IMR-90 (cell line): ENCODE data around the gene CAPZA2. TPM values are rescaled to one million over a fixed set of nuclear protein-coding genes. Genes with fewer than 3 reads are reported as not detected.

ENCODE experiments used
- ATAC-seq: fragments of 200-7000 bp; cut with Tn5 transposase; 2 replicates; pipeline ENCODE4 v1.9.1; 2020; ENCODE audit warnings: low read depth, mild to moderate bottlenecking, moderate library complexity
- BruUV-seq: library from RNA; stranded (reverse); fragments of 400-500 nt; replicated peaks from 2 replicates; lab custom pipeline; 2021; lab: Mats Ljungman, UMichigan
- CTCF ChIA-PET: fragments of 300-600 bp; formaldehyde crosslinking; extraction: SDS; loops from one replicate; lab custom pipeline; 2021; ENCODE audit warnings: antibody characterized with exemption; lab: Yijun Ruan, JAX
- POLR2A ChIA-PET: fragments of 300-600 bp; sonication (Branson Sonifier 250); formaldehyde crosslinking; loops from one replicate; lab custom pipeline; 2022; ENCODE audit warnings: antibody characterized with exemption; ENCODE audit not compliant: unreplicated experiment; lab: Charles Lee
- DNase-seq: peaks from one replicate; pipeline ENCODE4 v3.0.0; 2013
- H2AFZ ChIP-seq: replicated peaks from 2 replicates; pipeline ENCODE3; 2013; ENCODE audit warnings: low read length, mild to moderate bottlenecking; ENCODE audit not compliant: poor library complexity
- H2AK5ac ChIP-seq: 2 replicates; pipeline ENCODE4 v1.6.1; 2013; ENCODE audit warnings: low read depth, low read length, inconsistent platforms
- H2AK9ac ChIP-seq: replicated peaks from 2 replicates; pipeline ENCODE3; 2013; ENCODE audit warnings: mild to moderate bottlenecking, low read depth, low read length, moderate library complexity; ENCODE audit not compliant: poor library complexity
- H2BK120ac ChIP-seq: 2 replicates; pipeline ENCODE4 v1.6.1; 2013; ENCODE audit warnings: low read depth, low read length, inconsistent platforms
- H2BK15ac ChIP-seq: 3 replicates; pipeline ENCODE4 v1.6.1; 2013; ENCODE audit warnings: low read depth, low read length, inconsistent platforms
- H2BK20ac ChIP-seq: 2 replicates; pipeline ENCODE4 v1.6.1; 2013; ENCODE audit warnings: low read depth, mild to moderate bottlenecking, inconsistent platforms, low read length, moderate library complexity
- H2BK5ac ChIP-seq: 2 replicates; pipeline ENCODE4 v1.6.1; 2013; ENCODE audit warnings: mild to moderate bottlenecking, low read depth, low read length, inconsistent platforms; ENCODE audit not compliant: poor library complexity, severe bottlenecking
- H3K14ac ChIP-seq: replicated peaks from 2 replicates; pipeline ENCODE4 v1.6.1; 2013; ENCODE audit warnings: low read depth, low read length, inconsistent platforms
- H3K18ac ChIP-seq: 2 replicates; pipeline ENCODE4 v1.6.1; 2013; ENCODE audit warnings: low read depth, low read length, control low read depth
- H3K23ac ChIP-seq: 2 replicates; pipeline ENCODE4 v1.6.1; 2013; ENCODE audit warnings: low read depth, low read length, inconsistent platforms
- H3K27ac ChIP-seq: 2 replicates; pipeline ENCODE4 v1.5.1; 2013; ENCODE audit warnings: mild to moderate bottlenecking, control low read depth, low read length; ENCODE audit not compliant: insufficient read depth
- H3K27me3 ChIP-seq: 2 replicates; pipeline ENCODE4 v1.6.1; 2013; ENCODE audit warnings: low read length; ENCODE audit not compliant: control insufficient read depth, insufficient read depth
- H3K36me3 ChIP-seq: 2 replicates; pipeline ENCODE4 v1.6.1; 2013; ENCODE audit warnings: low read length, mixed read lengths; ENCODE audit not compliant: control insufficient read depth, insufficient read depth
- H3K4ac ChIP-seq: 2 replicates; pipeline ENCODE4 v1.6.1; 2013; ENCODE audit warnings: low read depth, low read length, inconsistent platforms
- H3K4me1 ChIP-seq: 2 replicates; pipeline ENCODE4 v1.6.1; 2013; ENCODE audit warnings: low read length, mixed read lengths; ENCODE audit not compliant: control insufficient read depth, insufficient read depth
- H3K4me2 ChIP-seq: 2 replicates; pipeline ENCODE4 v1.6.1; 2013; ENCODE audit warnings: low read depth, mild to moderate bottlenecking, control low read depth, low read length, moderate library complexity
- H3K4me3 ChIP-seq: 2 replicates; pipeline ENCODE4 v1.5.1; 2013; ENCODE audit warnings: low read depth, mild to moderate bottlenecking, control low read depth, low read length, moderate library complexity; ENCODE audit not compliant: insufficient read depth
- H3K56ac ChIP-seq: 2 replicates; pipeline ENCODE4 v1.6.1; 2013; ENCODE audit warnings: low read length, inconsistent platforms; ENCODE audit not compliant: insufficient read depth; ENCODE audit errors: extremely low read depth
- H3K79me1 ChIP-seq, 2 experiments: 2 replicates each; pipeline ENCODE4 v1.6.1; 2013; ENCODE audit warnings: low read length in 2 of 2, inconsistent platforms in 1 of 2, low read depth in 1 of 2
- H3K9ac ChIP-seq: 2 replicates; pipeline ENCODE4 v1.6.1; 2013; ENCODE audit warnings: low read depth, low read length, control low read depth
- H3K9me1 ChIP-seq: 2 replicates; pipeline ENCODE4 v1.6.1; 2013; ENCODE audit warnings: low read length, inconsistent platforms; ENCODE audit not compliant: insufficient read depth
- H3K9me3 ChIP-seq: 2 replicates; pipeline ENCODE4 v1.6.1; 2013; ENCODE audit warnings: low read length; ENCODE audit not compliant: control insufficient read depth, insufficient read depth
- H4K20me1 ChIP-seq: 2 replicates; pipeline ENCODE4 v1.6.1; 2013; ENCODE audit warnings: low read length, inconsistent platforms; ENCODE audit not compliant: insufficient read depth
- H4K5ac ChIP-seq: 2 replicates; pipeline ENCODE4 v1.6.1; 2013; ENCODE audit warnings: mild to moderate bottlenecking, low read depth, low read length, control low read depth
- H4K8ac ChIP-seq, 2 experiments: 2 replicates each; pipeline ENCODE4 v1.6.1; 2013; ENCODE audit warnings: low read depth in 2 of 2, low read length in 2 of 2, control low read depth in 1 of 2, inconsistent platforms in 1 of 2
- H4K91ac ChIP-seq: 2 replicates; pipeline ENCODE4 v1.6.1; 2013; ENCODE audit warnings: low read depth, low read length, inconsistent platforms; ENCODE audit not compliant: insufficient read depth
- RAD21 ChIP-seq: IDR thresholded peaks from 2 replicates; pipeline ENCODE4 v1.6.1; 2012; ENCODE audit warnings: low read length, improper control_type of control experiment
- USF2 ChIP-seq: fragments of 150-350 bp; IDR thresholded peaks from 2 replicates; pipeline ENCODE4 v1.6.1; 2017; ENCODE audit warnings: mild to moderate bottlenecking, antibody characterized with exemption, low read length, low read depth
- WGBS, 2 experiments: methylation state at CpG; one replicate each; pipeline versions ENCODE4 v1.1.5 to v1.1.7; 2013; ENCODE audit warnings: missing lambda C conversion rate in 2 of 2; ENCODE audit not compliant: insufficient read length in 1 of 2; ENCODE audit errors: extremely low coverage in 2 of 2; 5-methylcytosine and 5-hydroxymethylcytosine counted together
- dilution Hi-C: fragments of 300-500 bp; cut with HindIII; formaldehyde crosslinking; loops from one replicate; pipeline ENCODE4 v1.14.3; 2018; ENCODE audit warnings: low sequenced_read_pairs; ENCODE audit not compliant: unreplicated experiment
- in situ Hi-C: fragments of 300-500 bp; cut with MboI; formaldehyde crosslinking; loops from 3 replicates; pipeline ENCODE4 v1.14.3; 2019; ENCODE audit warnings: low sequenced_read_pairs, inconsistent platforms, mixed read lengths
- intact Hi-C: fragments of 100-400 bp; cut with micrococcal nuclease; formaldehyde crosslinking; loops from 2 replicates; pipeline ENCODE4 v1.10.0; 2022
- polyA plus RNA-seq, 3 experiments: library from polyadenylated mRNA; depleted of rRNA; stranded (reverse); fragments of >200 nt; gene quantifications; 2 replicates each; pipeline ENCODE4 v1.2.3, GENCODE V29; 2012; ENCODE audit warnings: low replicate concordance in 1 of 3
- total RNA-seq: library from RNA; depleted of rRNA; stranded (reverse); fragments of >200 nt; gene quantifications from 2 replicates; pipeline ENCODE4 v1.2.3, GENCODE V29; 2012
- TF ChIP-seq, protein P1 (sequence below): conservative IDR thresholded peaks from 2 replicates; pipeline ENCODE4 v1.5.1; 2012; ENCODE audit warnings: mild to moderate bottlenecking, low read depth, low read length, improper control_type of control experiment

CAPZA2 gene
- total and polyA plus RNA-seq, 2 of the 4 experiments (the other 2 are of a cell fraction) = 66.6 to 133 TPM

DNA sequence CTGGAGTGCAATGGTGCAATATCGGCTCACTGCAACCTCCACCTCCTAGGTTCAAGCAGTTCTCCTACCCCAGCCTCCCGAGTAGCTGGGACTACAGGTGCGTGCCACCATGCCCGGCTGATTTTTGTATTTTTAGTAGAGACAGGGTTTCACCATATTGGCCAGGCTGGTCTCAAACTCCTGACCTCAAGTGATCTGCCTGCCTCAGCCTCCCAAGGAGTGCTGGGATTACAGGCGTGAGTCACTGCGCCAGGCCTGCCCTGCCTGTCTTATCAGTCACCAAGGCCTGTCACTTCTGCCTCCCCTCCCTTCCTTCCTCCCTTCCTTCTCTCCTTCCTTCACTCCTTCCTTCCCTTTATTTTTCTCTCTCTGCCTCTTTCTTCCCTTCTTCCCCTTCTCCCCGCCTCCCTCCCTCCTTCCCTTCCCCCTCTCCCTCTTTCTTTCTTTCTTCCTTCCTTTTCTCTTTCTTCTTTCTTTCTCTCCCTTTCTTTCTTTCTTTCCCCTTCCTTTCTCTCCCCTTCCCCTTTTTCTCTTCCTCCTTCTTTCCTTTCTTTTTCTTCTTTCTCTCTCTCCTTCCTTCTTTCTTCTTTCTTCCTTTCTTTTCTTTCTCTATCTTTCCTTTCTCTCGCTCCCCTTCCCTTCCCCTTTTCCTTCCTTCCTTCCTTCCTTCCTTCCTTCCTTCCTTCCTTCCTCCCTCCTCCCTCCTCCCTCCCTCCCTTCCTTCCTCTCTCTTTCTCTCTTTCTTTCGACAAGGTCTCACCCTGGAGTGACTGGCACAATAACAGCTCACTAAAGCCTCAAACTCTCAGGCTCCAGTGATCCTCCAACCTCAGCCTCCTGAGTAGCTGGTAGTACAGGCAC, 87.8 kb downstream of the CAPZA2 start:
- H4K8ac ChIP-seq = no peak overlapping the region
- H3K79me1 ChIP-seq = peaks cover 9 to 12% of the 10 kb centered on the region in 2 experiments
- no peak overlapping the region for H3K18ac ChIP-seq
- H2BK120ac ChIP-seq = no peak overlapping the region
- no peak overlapping the region for H3K4me2 ChIP-seq
- intact Hi-C loops = no loop called here
- peak overlapping the region; percentile 30; the same call in 1 of the 2 replicates for H3K4ac ChIP-seq
- H3K9ac ChIP-seq = no peak overlapping the region
- H2BK5ac ChIP-seq = no peak overlapping the region
- H3K4me3 ChIP-seq = no peak overlapping the region
- H2BK20ac ChIP-seq = no peak overlapping the region
- no peak overlapping the region for H3K27ac ChIP-seq
- no peaks in the 10 kb centered on the region for H3K9me3 ChIP-seq
- ATAC-seq = no peak
- POLR2A ChIA-PET = no interaction called here
- TF ChIP-seq, protein P1, sequence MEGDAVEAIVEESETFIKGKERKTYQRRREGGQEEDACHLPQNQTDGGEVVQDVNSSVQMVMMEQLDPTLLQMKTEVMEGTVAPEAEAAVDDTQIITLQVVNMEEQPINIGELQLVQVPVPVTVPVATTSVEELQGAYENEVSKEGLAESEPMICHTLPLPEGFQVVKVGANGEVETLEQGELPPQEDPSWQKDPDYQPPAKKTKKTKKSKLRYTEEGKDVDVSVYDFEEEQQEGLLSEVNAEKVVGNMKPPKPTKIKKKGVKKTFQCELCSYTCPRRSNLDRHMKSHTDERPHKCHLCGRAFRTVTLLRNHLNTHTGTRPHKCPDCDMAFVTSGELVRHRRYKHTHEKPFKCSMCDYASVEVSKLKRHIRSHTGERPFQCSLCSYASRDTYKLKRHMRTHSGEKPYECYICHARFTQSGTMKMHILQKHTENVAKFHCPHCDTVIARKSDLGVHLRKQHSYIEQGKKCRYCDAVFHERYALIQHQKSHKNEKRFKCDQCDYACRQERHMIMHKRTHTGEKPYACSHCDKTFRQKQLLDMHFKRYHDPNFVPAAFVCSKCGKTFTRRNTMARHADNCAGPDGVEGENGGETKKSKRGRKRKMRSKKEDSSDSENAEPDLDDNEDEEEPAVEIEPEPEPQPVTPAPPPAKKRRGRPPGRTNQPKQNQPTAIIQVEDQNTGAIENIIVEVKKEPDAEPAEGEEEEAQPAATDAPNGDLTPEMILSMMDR = no peak
- no peak for TF ChIP-seq RAD21
- TF ChIP-seq USF2 = no peak
- H3K9me1 ChIP-seq = no peaks in the 10 kb centered on the region
- dilution Hi-C loops = no loop called here
- H3K56ac ChIP-seq = no peak overlapping the region
- in situ Hi-C loops = loop anchor here (25.0 kb wide), 1 partner anchor 762 kb away; no protein-coding TSS in a partner anchor
- H4K5ac ChIP-seq = no peak overlapping the region
- peaks cover 3% of the 10 kb centered on the region for H3K4me1 ChIP-seq
- no peak overlapping the region for H2AFZ ChIP-seq
- 84% methylated on average over 4 of the region's 9 CpGs; no CpG with 5 or more reads in 1 of the 2 experiments for WGBS, 2 experiments
- no peak overlapping the region for H3K23ac ChIP-seq
- no peaks in the 10 kb centered on the region for H3K36me3 ChIP-seq
- CTCF ChIA-PET = no interaction called here
- H2BK15ac ChIP-seq = no peak overlapping the region
- H3K14ac ChIP-seq = no peak overlapping the region
- no TSS peak for BruUV-seq
- H4K20me1 ChIP-seq = peaks cover 3% of the 10 kb centered on the region; the same call in 1 of the 2 replicates
- no peak overlapping the region for H2AK5ac ChIP-seq
- no peak overlapping the region for H2AK9ac ChIP-seq
- DNase-seq = no peak
- no peaks in the 10 kb centered on the region for H3K27me3 ChIP-seq
- H4K91ac ChIP-seq = no peak overlapping the region
